GM19372 (cell line): ENCODE results near the gene GH1.

Experiments used
- ATAC-seq: cut with Tn5 transposase; IDR thresholded peaks from one replicate; pipeline ENCODE4 v1.9.1; 2021; ENCODE audit warnings: mild to moderate bottlenecking, low read depth, moderate library complexity; ENCODE audit not compliant: unreplicated experiment

GH1 gene

DNA sequence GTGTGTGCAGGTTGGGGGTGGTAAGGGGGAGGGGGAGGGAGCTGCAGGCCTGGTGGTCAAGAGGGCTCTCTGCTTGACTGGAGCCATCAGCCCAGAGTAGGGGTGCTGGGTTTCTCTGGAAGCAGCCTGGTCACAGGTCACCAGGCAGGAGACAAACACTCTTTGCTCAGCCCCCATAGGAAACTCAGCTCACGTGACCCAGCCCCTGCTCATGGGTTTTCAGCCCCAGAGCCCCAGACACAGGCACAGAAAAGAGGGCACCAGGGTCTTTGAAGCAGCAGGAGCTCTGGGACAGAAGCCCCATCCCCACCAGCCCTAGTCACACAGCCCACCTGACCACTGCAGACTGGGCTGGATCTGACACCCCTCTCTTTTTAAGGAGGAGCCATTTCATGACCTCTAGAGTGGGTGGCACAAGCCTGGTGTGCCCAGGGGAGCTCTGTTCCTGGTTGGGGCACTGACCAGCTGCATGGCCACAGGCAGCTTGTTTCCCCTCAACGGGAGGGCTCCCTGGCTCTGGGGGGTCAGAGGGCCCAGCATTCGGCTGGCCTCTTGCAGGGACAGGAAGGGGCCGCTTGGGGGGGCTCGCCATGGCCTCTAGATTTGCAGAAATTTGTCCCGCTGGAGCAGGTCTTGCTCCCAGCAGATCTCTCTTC, 27.3 kb upstream of the GH1 start:
- peak; percentile 54 for ATAC-seq

DNA sequence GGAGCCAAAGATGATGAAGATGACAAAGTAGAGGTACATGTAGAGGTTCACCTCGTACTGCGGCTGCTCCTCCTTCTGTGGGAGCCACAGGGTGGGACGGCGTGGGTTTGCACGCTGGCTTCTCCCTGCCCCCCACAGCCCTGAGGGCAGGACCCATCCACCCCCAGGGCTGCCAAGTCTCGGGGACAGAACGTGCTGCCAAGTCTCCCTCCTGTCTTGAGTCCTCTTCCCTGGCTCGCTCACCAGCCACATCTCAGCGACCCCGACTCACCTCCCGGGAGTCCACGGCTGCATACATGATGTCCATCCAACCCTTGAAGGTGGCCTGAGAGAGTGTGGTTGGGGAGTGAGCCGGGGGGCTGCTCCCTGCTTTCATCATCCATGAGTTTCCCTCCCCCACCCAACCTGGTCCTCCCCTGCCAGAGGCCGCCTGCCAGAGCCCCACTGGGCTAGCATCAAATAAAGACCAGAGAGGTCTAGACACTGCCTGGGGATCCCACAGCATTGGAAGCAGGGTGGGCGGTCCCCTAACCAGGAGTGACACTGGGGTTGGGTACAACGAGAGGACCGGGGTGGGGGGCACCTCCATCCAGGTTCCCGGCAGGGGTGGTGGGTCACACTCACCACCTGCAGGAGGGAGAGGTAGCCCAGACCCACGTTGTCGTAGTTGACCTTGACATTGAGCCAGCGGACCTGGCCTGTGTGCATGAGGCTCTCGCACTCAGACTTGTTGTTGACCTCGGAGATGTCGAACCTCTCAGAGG, 26.3 kb upstream of the GH1 start:
- no peak for ATAC-seq

DNA sequence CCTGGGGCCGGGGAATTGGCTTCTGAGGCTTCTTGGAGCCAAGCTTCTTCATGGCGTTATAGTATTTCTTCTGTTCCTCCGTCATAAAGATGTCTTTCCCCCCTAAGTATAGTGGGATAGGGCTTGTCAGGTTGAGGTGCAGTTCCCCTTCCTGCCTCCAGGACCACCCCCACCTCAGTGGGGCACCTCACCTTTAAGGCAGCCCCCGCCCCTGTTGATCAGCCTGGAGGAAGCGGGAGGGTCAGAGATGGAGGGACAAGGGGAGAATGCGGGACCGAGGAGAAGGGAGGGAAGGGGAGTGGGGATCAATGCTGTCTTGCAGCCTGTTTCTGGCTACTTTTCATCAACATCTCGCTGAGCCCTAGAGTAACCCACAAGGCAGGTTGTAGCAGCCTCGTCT, 25.1 kb upstream of the GH1 start:
- ATAC-seq: no peak

DNA sequence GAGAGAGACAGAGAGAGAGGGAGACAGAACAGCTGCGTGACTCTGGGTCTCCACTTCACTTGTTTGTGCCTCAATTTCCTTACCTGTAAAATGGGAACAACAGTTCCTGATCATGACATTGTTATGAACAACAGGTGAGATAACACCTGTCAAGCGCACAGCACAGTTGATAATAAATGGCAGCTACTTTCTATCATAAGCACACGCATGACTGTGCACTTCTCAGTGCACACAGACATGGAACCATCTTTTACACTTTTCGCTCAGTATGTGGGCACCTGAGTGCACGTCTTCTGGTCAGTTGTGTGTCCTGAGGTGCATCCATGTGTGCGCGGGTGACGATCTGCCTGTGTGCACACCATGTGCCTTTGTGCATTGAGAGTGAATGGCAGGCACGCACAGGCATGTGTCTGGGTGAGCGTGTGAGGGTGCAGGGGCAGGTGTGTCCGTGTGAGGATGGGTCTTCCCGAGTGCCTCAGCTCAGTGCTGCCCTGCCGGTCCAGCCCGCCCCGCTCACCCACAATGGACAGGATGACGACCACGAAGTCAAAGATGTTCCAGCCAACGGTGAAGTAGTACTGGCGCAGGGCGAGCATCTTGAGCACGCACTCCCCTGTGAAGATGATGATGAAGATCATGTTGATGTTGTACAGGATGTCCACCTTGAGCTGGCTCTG, 23.8 kb upstream of the GH1 start:
- ATAC-seq: no peak

DNA sequence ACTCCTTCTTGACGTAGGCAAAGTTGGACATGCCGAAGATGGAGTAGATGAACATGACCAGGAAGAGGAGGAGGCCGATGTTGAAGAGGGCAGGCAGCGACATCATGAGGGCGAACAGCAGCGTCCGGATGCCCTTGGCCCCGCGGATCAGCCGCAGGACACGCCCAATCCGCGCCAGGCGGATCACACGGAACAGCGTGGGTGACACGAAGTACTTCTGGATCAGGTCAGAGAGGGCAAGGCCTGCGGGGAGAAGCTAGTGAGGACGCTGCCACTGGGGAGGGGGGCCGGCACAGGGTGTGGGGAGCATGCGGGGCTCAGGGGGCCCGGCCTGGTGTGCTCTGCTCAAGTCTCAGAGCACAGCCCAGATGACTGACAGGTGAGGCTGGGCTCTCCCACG, 23.1 kb upstream of the GH1 start:
- no peak for ATAC-seq

DNA sequence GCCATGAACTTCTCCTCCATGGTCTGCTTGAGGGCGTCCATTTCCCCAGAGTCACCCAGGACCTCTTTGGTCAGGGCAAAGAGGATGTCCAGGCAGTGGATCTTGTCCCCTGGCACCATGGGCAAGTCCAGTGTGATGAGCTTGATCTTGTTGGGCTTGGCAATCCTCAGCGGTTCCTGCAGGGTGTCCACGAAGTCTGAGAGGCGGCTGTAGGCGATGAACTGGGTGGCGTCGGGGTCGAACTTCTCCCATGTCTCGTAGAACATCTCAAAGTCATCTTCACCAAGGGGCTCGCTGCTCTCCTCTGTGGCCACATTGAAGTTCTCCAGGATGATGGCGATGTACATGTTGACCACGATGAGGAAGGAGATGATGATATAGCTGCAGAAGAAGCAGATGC, 22.5 kb upstream of the GH1 start:
- ATAC-seq: no peak

DNA sequence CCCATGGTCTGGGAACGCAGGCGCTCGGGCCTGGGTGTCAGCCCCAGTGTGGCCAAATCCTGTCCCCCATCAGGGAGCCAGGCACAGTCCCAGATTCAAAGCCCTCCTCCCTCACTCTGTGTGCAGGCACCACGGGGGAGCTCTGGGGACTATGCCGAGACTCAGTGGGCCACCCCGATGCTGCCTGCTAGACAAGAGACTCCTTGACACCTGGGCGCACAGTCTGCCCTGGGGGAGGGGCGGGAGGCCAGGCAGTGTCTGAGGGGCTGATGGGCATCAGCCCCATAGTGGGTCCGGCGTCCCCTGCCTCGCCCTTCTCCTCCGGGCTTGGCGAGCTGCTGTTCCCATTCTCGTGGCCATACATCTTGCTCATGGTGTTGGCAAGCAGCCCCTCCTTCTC, 21.9 kb upstream of the GH1 start:
- no peak for ATAC-seq

DNA sequence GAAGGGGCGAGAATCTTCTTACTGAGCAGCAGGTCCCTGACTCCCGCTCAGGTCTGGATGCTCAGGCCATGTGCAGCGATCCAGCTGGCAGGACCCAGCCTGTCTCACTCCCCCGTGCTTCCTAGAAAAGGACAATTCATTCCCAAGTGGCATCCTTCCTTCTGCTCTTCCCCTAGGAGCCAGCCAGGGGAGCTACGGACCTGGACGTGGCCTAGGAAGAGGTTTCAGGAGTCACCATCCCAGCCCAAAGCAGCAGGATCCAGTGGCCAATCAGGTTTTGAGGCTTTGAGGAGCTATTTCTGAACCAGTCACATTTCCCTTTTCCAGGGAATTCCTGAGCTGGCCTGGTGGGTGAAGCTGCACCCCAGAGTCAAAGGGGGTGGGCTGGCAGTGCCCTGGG, 21.2 kb upstream of the GH1 start:
- no peak for ATAC-seq

DNA sequence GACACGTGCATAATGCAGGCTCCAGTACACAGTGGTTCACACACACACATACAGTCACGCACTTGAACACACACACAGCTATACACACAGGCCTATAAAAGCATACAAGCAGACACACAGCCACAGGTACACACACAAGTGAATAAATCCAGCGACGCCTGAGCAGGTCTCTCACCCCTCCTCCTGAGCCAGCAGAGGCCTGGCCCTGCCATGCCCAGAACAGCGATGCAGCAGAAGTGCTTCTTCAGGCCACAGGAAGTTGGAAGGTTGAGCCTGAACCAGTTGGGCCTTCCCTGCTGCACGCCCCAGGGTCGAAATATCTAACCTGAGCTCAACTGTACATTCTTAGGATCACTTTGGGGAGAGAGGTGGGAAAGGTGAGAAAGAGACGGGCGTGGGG, 20.8 kb upstream of the GH1 start:
- no peak for ATAC-seq

DNA sequence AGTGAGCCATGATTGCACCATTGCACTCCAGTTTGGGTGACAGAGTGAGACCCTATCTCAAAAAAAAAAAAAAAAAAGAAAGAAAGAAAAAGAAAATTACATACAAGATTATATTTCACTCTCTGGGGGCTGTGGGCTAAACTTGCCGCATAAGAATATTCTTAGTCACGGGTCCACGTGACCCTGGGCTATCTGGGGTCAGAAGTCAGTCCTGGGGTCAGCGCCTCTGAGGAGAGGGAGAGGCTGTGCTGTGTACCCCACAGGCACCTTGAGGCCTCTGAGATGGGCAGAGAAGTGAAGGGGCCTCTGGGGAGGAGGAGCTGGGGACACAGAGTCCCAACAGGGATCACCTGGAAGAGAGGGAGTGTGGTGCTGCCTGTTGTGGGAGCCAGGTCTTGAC, 19.3 kb upstream of the GH1 start:
- ATAC-seq: no peak

DNA sequence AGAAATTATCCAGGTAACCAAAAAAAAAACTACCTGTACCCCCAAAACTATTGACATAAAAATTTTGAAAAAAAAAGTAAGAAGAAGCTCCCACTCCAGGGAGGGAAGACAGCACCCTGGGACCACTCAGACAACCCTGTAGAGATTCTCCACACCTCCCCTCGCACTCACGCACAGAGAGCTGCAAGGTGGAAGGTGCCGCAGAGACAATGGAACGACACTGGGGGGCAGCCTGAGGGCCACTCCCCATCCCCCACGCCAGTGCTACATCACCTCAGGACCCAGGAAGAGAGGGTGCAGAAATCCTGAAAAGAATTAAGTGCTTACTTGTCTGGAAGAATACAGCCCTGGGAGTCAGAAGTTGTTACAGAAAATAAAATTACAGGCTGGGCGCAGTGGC, 18.7 kb upstream of the GH1 start:
- ATAC-seq: no peak

DNA sequence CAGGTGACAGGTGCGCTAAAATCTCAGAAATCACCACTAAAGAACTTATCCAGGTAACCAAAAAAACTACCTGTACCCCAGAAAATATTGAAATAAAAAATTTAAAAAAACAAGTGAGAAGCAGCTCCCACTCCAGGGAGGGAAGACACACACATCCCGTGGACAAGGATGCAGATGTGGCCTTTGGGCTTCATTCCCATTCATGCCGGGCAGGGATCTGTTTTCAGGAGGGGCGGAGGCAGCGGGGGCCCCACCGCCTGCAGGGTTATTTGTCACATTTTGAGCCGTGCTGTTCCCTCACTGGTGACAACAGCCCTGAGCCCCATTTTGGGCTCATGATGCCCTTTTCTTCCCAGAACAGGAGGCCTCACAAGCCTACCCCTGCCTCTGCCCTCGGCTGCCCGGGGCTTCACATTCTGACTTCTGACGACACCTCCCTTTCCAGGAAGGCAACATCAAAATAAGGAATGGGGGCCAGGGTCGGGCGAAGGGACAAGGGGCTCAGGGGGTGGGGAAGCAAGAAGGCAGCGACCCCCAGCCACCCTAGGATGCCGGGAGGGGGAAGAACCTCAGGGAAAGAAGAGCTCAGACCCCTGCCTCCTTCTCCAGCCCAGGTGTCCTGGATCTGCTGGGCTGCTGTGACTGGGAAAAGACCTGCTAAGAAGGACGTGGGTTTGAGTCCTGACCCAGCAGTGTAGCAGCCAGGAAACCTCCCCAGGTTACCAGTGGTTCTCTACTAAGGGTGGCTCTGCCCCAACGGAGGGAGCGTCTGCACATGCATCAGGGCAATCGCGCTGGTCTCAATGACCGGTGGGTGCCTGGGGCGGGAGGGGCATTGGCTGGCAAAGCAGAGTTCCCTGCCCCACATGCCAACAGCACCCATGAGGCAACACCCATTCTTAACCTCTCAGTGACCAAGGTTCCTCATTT, 15.8 kb upstream of the GH1 start:
- no peak for ATAC-seq

DNA sequence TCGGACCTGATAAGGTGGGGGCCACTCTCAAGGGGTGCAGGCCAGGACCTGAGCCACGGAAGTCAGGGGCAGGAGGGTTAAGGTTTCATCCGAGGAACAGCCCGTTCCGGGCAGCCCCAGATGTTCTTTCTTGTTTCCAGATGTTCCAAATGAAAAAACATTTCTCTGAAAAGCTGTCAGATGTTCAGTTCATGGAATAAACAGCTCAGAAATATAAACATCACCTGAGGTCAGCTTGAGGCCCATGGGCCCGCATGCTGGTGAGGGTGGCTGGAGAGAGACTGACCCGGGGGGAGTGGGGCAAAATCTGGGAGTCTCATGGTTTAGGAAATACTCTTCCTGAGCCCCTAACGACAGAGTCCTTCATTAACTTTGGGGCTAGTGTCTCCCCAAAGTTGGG, 15.0 kb upstream of the GH1 start:
- ATAC-seq: no peak

DNA sequence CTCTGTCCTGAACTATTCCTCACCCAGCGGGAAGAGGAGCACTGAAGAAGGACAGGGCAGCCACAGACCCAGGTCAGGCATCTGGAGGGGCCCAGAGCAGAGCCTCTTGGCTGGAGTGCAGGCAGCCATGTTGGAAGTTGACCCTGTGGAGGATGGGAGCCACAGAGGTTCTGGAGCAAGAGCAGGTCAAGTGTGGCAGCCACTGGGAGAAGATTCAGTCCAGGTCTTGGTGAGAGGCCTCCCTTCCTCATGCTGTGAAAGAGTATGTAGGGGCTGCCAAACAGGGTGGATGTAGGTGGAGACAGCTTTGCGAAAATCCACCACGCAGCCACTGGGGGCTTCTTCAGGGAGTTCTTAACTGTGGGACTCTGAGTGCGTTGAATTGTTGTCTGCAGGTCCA, 14.1 kb upstream of the GH1 start:
- no peak for ATAC-seq

DNA sequence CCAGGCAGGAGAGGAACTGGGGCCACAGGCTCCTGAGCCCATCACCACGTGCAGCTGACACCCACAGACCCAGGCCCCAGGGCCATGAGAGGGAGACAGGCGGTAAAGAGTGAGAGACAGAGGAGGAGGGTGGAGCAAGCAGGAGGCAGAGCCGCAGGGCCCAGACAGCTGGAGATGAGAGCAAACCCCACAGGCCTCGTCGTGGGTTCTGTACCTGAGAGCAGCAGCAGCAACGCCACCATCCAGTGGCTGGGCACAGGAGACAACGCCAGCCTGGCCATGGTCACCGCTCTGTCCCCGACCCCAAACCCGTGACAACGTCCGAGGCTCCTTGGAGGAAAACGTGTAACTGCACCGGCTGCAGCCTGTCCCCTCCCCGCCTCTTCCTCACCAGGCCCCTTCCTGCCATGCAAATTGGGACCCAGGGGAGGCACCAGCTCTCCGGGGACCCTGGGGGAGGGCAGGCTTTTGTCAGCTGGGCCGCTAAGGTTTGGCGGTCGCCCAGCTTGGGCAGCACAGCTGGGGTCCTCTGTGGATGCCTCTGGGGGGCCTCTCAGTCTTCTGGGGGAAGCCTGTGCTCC, 13.4 kb upstream of the GH1 start, which contains the start of gene CD79B:
CD79B (minus strand) TSS at position 351 of the 581 bp plus-strand sequence; CDS start at position 281, 70 bp downstream.
- peak; percentile 79 for ATAC-seq

DNA sequence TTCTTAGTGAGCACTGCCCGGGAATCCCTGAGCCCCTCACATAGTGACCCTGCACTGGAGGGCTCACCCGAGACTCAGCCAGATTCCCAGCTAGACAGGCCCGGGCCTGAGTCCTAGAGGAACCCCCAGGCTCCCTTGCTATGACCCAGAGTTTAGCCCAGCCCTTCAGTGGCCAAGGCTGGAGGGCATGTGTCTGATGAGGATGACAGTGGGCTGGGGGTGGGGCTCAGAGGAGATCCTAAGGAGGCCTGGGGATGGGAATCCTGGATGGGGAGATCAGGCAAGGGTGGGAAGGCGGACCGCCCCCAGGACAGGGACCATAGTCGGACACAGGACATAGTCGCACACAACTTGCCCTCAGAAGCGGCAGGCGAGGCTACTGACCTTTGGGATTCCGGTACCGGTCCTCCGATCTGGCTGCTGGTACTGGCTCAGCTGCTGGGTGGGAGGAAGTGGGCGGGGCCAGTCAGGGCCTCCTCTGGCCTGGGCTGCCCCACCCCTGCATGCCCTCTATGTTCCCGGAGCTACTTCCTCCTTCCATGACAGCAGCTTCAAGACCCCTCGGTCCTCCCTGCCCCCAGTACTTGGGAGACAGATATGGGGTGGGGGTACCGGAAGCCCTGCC, 12.4 kb upstream of the GH1 start:
- ATAC-seq: no peak

DNA sequence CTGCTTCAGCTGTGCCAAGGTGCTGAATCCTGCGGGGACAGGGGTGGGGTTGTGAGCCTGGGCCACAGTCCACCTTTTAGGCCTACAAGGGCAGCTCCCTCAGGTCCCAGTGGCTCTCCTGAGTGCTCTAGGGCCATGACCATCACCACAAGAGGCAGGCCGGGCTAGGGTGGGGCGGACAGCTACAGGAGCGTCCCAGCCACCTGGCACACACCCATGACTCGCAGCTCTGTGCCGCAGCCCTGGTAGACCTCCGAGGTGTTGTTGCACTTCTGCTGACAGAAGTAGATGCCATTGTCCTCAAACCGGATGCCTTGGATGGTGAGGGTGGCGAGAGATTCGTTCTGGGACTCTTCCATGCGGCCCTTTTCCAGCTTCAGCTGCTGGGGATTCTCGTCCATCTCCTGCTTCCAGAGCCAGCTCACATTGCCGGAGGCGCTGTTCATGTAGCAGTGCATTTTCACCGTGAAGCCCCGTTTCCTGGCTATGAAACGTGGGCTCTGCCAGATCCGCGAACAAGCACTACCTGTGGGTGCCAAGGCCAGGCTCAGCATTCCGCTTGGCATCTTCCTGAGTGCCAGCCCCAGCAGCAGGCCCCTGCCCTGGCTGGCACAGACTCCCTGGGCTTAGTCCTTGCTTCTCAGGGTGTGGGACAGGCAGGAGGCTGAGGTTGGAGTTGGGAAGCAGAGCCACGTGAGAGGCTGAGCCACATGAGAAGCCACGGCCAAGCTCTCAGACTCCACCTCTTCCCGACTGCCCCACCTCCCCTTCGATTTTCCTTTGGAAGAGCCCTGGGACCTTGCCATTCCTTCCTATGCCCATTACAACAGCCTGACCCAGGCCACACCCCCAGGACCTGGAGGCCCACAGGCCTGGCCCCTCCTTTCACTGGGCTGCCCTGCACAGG, 11.5 kb upstream of the GH1 start:
- no peak for ATAC-seq

DNA sequence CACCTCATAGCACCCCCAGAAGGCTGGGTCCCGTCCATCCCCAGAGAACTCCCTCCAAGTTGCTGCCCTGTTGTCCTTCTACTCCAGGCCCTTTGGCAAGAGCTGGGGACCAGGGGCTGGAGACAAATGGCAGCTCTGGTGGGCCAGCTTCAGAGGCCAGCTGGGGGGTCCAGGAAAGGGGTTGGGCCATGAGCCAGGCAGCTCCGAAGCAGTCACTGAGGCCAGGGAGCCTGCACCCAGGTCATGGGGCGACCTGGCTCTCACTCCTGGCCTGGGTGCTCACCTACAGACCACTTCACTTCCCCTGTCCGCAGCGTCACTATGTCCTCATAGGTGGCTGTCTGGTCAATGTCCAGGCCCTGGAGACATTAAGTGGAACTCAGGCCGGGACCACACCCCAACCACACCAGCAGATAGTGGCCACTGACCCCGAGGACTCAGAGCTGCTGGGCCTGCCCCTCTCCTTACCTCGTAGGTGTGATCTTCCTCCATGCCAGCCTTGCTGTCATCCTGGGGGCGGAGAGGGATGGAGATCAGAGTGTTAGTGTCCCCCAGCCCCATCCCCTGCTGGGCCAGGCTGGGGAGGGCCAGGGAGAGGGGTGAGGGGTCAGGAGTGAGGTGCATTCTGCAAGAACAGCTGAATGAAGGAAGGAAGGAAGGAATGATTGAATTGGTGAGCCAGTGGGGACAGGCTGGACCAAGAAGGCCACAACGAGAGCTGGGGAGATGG, 10.5 kb upstream of the GH1 start:
- ATAC-seq: no peak
